Panc1 (cell line): ENCODE results near the gene P3H3. TPM values are rescaled to one million over a fixed set of nuclear protein-coding genes. Genes with fewer than 3 reads are reported as not detected.

Experiments used
- ATAC-seq: fragments of 200-7000 bp; cut with Tn5 transposase; 2 replicates; pipeline ENCODE4 v1.9.1; 2020; ENCODE audit warnings: mild to moderate bottlenecking, moderate library complexity
- BruUV-seq: library from RNA; stranded (reverse); fragments of 400-500 nt; replicated peaks from 2 replicates; lab custom pipeline; 2021; lab: Mats Ljungman, UMichigan
- CTCF ChIA-PET: fragments of 300-600 bp; sonication (Branson Sonifier 250); formaldehyde crosslinking; loops from one replicate; lab custom pipeline; 2022; ENCODE audit warnings: antibody characterized with exemption; lab: Charles Lee
- POLR2A ChIA-PET: fragments of 300-600 bp; sonication (Branson Sonifier 250); formaldehyde crosslinking; loops from one replicate; lab custom pipeline; 2022; ENCODE audit warnings: antibody characterized with exemption; lab: Charles Lee
- DNase-seq: peaks from one replicate; pipeline ENCODE4 v3.0.0-alpha.2; 2010; ENCODE audit warnings: low read depth, low spot score
- H3K27ac ChIP-seq: 2 replicates; pipeline ENCODE4 v1.5.1; 2011; ENCODE audit warnings: mild to moderate bottlenecking, low read length, inconsistent platforms
- H3K27me3 ChIP-seq: fragments of 200-500 bp; sonication (Bioruptor generic); 2 replicates; pipeline ENCODE4 v1.6.0; 2014; ENCODE audit warnings: low read length, inconsistent platforms; ENCODE audit not compliant: control insufficient read depth, insufficient read depth
- H3K36me3 ChIP-seq: fragments of 200-500 bp; sonication (Bioruptor generic); 2 replicates; pipeline ENCODE4 v1.5.1; 2014; ENCODE audit warnings: inconsistent platforms, mild to moderate bottlenecking, low read length, moderate library complexity; ENCODE audit not compliant: control insufficient read depth, insufficient read depth
- H3K4me1 ChIP-seq: 2 replicates; pipeline ENCODE4 v1.5.1; 2011; ENCODE audit warnings: inconsistent platforms, mild to moderate bottlenecking, low read length, moderate library complexity; ENCODE audit not compliant: control insufficient read depth, insufficient read depth
- H3K4me3 ChIP-seq, 2 experiments: 2 replicates each; pipeline ENCODE4 v1.5.1; 2011 to 2012; ENCODE audit warnings: low read depth in 2 of 2, low read length in 2 of 2, mild to moderate bottlenecking in 2 of 2, inconsistent platforms in 1 of 2, moderate library complexity in 1 of 2
- H3K9me3 ChIP-seq: fragments of 200-500 bp; sonication (Bioruptor generic); 2 replicates; pipeline ENCODE4 v1.5.1; 2014; ENCODE audit warnings: low read depth, mild to moderate bottlenecking, inconsistent platforms, low read length, moderate library complexity; ENCODE audit not compliant: control insufficient read depth, insufficient read depth
- CTCF ChIP-seq: fragments of 450-650 bp; IDR thresholded peaks from 2 replicates; pipeline ENCODE4 v1.5.1; 2017; ENCODE audit warnings: mild to moderate bottlenecking
- POLR2AphosphoS5 ChIP-seq: IDR thresholded peaks from 2 replicates; pipeline ENCODE4 v1.6.1; 2012; ENCODE audit warnings: mild to moderate bottlenecking, low read depth, low read length, moderate library complexity
- REST ChIP-seq, 2 experiments: IDR thresholded peaks; 2 replicates each; pipeline ENCODE4 v1.6.1; 2011 to 2012; ENCODE audit warnings: low read depth in 2 of 2, control low read depth in 1 of 2, low read length in 1 of 2, mild to moderate bottlenecking in 1 of 2, moderate library complexity in 1 of 2; ENCODE audit not compliant: insufficient read depth in 1 of 2
- SIN3A ChIP-seq: IDR thresholded peaks from 2 replicates; pipeline ENCODE4 v1.6.1; 2012; ENCODE audit warnings: low read depth, mild to moderate bottlenecking, low read length, moderate library complexity, borderline replicate concordance; ENCODE audit not compliant: insufficient read depth
- TCF7L2 ChIP-seq: IDR thresholded peaks from 2 replicates; pipeline ENCODE4 v1.6.1; 2011; ENCODE audit warnings: mild to moderate bottlenecking, low read depth, low read length, inconsistent platforms
- in situ Hi-C: cut with HindIII; loops from 2 replicates; pipeline ENCODE4 v1.10.0; 2016; ENCODE audit warnings: low sequenced_read_pairs, low pct_unique_long_range_greater_than_20kb
- intact Hi-C: fragments of 100-400 bp; cut with micrococcal nuclease; formaldehyde crosslinking; loops from one replicate; pipeline ENCODE4 v1.10.0; 2022; ENCODE audit not compliant: unreplicated experiment
- total RNA-seq: library from RNA; stranded (reverse); gene quantifications from one replicate; pipeline ENCODE4 v1.2.1, GENCODE V29; 2021; ENCODE audit not compliant: unreplicated experiment

The P3H3 gene
- total RNA-seq, 1 experiment from 2014 or later = 11.0 TPM

GRCh38 chr12:6791931-6792520 is 36.2 kb upstream of the P3H3 start:
- no peaks in the 10 kb centered on the region for H3K27me3 ChIP-seq
- H3K9me3 ChIP-seq = no peaks in the 10 kb centered on the region
- in situ Hi-C loops = no loop called here
- POLR2A ChIA-PET = no interaction called here
- no peak overlapping the region for H3K4me3 ChIP-seq
- no TSS peak for BruUV-seq
- CTCF ChIA-PET = interaction anchor here (0.6 kb wide), 1 partner anchor 163 kb away, joined by 9 read pairs; no protein-coding TSS in a partner anchor
- no peaks in the 10 kb centered on the region for H3K36me3 ChIP-seq
- ATAC-seq = no peak
- intact Hi-C loops = no loop called here
- H3K27ac ChIP-seq = no peak overlapping the region
- H3K4me1 ChIP-seq = no peaks in the 10 kb centered on the region
- DNase-seq = no peak
- TF ChIP-seq REST (IDR thresholded peaks at IDR 0.05; ENCODE audit: insufficient read depth in 1 of 2, low read depth in 2 of 2, low read length in 1 of 2) = no peak
- TF ChIP-seq TCF7L2 = no peak
- TF ChIP-seq POLR2AphosphoS5 = no peak
- TF ChIP-seq SIN3A = no peak
- TF ChIP-seq CTCF = no peak

GRCh38 chr12:6792522-6793201 is 35.5 kb upstream of the P3H3 start:
- ChIA-PET POLR2A (interaction anchor here (0.6 kb wide), 1 partner anchor 15 kb away, joined by 7 read pairs; no protein-coding TSS in a partner anchor), CTCF (interaction anchor here (0.6 kb wide), 1 partner anchor 143 kb away, joined by 4 read pairs; no protein-coding TSS in a partner anchor)
- in situ Hi-C loops (no loop called here), intact Hi-C loops (no loop called here)
- no peak overlapping the region for H3K4me3 ChIP-seq
- H3K36me3 ChIP-seq = no peaks in the 10 kb centered on the region
- H3K27me3 ChIP-seq = no peaks in the 10 kb centered on the region
- no peak for DNase-seq
- BruUV-seq = no TSS peak
- peak; percentile 70 for ATAC-seq
- H3K9me3 ChIP-seq = no peaks in the 10 kb centered on the region
- TF ChIP-seq CTCF (no peak), POLR2AphosphoS5 (no peak), TCF7L2 (no peak), REST (IDR thresholded peaks at IDR 0.05; ENCODE audit: insufficient read depth in 1 of 2, low read depth in 2 of 2, low read length in 1 of 2) (no peak), SIN3A (no peak)
- no peaks in the 10 kb centered on the region for H3K4me1 ChIP-seq
- H3K27ac ChIP-seq = no peak overlapping the region
